Stimulated activated CD8-positive, alpha-beta memory T cell treated with anti-CD3 and anti-CD28 coated beads, Interleukin-7, amount 100 ng/mL, for 4 hours (primary cell): ENCODE results near the gene ARAP2.
"Not testable (repeated sequence)": the region's sequence is repeated elsewhere in the genome, so short reads cannot be mapped to it uniquely, and the experiment has no call there.

Experiments used
- DNase-seq, 2 donors: peaks; one replicate each; pipeline ENCODE4 v3.0.0-alpha.2; 2020; ENCODE audit warnings: low read depth in 2 of 2

Gene ARAP2

GRCh38 chr4:36183665-36184393 lies 60.5 kb downstream of the ARAP2 start:
- no peak for DNase-seq

DNA sequence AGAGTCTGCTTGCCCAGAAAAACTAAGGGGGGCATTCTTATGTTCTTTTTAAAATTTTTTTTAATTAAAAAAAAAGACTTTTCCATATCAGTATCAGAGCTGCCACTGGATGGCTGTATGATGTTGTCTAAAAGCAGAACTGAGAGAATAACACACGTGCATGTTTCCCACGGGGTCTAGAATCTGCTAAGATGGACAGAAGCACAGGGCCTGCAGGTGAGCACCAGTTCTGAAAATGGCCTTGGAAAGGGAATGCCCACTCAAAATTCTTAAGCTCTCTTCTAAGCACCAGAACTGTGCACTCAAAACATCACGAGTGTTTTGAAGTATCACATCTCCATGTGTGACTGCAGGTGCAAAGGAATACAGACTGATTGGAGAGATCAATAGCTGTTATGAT lies 61.1 kb downstream of the ARAP2 start:
- DNase-seq, result no peak

GRCh38 chr4:36182315-36182714 lies 62.0 kb downstream of the ARAP2 start:
- DNase-seq, result not testable (repeated sequence)

DNA sequence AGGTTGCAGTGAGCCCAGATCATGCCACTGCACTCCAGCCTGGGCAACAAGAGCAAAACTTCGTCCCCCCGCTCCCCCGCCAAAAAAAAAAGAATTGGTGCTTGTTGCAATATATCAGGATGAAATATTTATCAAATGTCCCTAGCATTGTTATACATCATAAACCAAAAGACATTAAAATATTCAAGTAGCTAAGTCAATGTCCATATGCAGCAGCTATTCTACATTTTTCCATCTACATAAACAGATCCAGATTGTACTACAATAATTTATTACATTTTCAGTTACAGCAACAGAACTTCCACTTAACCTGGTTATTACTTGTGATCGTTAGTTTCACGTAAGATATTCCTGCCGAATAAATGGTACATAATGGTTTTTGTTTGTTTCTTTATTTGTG lies 64.1 kb downstream of the ARAP2 start:
- DNase-seq, result no peak

GRCh38 chr4:36178484-36178883 lies 65.8 kb downstream of the ARAP2 start:
- DNase-seq, result no peak

DNA sequence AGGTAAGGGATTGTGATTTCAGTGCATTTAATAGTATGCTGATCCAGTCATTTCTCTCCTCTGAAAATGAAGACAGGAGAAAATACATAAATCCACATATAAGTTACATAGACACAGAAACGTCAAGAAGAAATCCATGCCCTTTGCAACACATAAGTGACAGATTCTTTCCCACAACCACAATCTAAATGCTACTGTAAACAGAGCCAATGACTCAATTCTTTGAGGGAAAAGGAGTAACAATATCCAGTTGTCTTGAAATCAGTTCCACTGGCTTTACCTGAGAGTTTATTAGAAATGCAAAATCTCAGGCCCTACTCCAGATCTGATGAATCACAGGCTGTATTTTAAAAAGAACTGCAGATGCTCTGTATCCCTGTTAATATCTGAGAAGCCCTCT lies 66.4 kb downstream of the ARAP2 start:
- no peak for DNase-seq

GRCh38 chr4:36174570-36174969 lies 69.7 kb downstream of the ARAP2 start:
- no peak for DNase-seq

DNA sequence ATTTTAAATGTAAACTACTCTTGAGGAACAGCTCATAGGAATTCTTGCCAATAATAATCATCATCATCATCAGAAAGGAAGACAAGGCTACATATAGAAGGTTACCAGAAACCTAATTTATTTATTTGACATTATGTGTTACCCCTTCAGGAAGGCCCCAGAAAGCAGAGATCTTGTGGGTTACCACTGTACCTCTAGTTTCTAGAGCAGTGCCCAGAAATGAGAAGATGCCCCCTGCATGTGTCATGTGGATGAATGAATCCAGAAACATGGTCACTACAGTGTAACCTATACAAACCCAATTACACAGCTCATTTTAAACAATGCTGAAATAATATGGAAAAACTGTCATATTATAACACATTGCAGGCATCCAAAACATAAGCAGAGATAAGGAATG lies 70.4 kb downstream of the ARAP2 start:
- no peak for DNase-seq

- DNase-seq, result no peak
These were observed 71.7 kb downstream of the ARAP2 start for GRCh38 chr4:36172656-36173055.

GRCh38 chr4:36168127-36168878 lies 76.0 kb downstream of the ARAP2 start:
- no peak for DNase-seq

GRCh38 chr4:36165631-36166005 lies 78.7 kb downstream of the ARAP2 start:
- no peak for DNase-seq

DNA sequence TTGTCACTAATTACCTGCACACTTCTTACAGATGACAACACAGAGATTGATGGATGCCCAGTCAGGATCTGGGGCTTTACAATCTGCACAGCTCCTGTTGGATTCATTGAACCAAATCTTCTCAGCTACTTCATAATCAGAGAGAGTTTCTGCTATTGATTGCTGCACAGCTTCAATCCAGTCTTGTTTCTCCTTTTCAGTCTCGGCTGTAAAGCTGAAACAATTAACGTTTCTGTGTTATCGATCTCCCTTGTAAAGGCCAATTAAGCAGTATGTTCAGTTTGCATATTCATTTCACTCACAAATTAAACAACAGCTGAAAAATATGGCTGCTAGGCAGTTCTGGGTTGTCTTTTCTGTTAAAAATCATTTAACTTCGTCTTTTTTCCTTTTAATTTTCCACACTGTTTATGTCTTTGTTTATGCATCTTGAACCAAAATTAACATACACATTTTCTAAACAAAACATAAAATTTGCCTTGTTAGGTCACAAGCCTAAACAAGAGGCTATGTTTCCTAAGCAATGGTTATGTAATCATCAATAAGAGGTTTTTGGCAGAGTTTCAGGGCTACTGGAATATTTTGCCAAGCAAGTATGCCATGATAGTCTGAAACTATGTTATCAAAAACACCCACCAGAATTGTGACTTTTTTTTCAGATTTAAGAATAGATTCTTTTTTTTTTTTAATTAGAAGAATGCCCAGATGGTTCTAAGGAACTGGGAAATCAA lies 79.2 kb downstream of the ARAP2 start:
- no peak for DNase-seq

DNA sequence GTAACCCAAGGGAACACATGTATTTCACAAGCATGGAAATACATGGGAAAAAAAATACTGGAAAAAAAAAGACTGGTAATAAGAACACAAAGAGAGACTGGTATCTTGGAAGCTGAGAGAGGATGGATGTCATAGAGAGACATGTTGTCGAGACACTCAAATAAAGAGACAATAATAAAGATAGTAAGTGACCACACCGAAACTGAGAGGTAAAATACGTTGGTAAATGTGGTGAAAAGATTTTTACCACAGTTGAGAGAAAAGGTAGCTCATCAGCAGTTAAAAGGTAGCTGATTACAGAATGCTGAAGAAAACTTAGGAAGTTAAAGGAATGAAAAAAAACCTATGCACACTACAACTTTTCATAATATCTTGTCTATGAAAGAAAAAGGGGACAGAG lies 81.1 kb downstream of the ARAP2 start:
- DNase-seq, result no peak

- no peak for DNase-seq
These were observed 85.1 kb downstream of the ARAP2 start for GRCh38 chr4:36159208-36159607.

- no peak for DNase-seq
These were observed 91.6 kb downstream of the ARAP2 start for GRCh38 chr4:36152735-36153134.

DNA sequence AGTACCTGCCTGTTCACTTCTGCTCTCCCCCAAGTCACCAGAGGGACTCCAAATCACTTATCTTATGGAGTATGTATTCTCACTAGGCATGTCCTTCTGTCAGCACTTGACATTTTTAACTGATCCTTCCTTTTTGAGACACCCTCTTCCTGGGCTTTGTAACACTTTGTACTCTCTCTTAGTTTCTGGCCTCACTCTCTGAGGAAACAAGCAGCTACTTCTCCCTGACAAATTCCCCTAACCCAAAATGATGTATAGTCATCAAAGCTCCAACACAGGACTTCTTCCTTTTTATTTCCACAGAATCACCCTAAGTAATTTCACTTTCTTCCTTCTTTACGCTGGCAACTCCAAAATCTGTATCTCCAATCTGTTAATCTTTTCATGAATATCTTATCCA lies 101.8 kb downstream of the ARAP2 start:
- no peak for DNase-seq

GRCh38 chr4:36141186-36141585 lies 103.1 kb downstream of the ARAP2 start:
- no peak for DNase-seq

- no peak for DNase-seq
These were observed 103.9 kb downstream of the ARAP2 start for GRCh38 chr4:36140421-36140820.

DNA sequence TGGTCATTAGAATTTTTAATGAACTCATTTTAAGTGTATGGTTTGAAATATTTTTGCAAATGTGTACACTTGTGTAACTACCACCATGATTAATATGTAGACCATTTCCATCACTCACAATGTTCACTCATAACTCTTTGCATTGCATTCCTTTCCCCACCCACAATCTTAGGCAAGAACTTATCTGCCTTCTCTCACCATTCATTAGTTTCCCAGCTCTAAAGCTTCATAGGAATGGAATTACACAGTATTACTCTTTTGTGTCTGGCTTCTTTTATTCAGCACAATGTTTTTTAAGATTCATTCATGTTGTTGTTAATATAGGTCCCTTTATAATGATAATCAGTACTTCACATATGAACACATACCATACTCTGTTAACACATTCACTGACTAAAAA lies 106.1 kb downstream of the ARAP2 start:
- DNase-seq, result no peak

DNA sequence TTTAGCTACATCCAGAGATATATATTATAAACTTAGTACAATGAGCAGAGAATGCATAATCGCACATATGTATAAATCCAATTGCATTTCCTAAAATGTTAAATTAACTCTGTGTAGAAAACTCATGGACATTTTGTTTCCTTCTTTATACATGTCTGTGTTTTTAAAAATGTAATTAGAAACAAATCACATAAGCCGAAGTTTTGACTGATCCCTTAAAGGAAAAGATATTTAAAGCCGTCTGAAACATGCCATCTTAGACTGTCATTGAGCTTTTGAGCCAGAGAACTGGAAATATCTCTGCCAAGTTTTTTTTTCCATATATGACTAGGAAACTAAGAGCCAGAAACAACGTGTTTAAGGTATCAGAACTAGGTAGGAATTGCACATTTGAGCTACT lies 107.0 kb downstream of the ARAP2 start:
- DNase-seq, result no peak

GRCh38 chr4:36133658-36134057 lies 110.7 kb downstream of the ARAP2 start:
- DNase-seq, result no peak

GRCh38 chr4:36133086-36133485 lies 111.2 kb downstream of the ARAP2 start:
- no peak for DNase-seq

- no peak for DNase-seq
These were observed 113.7 kb downstream of the ARAP2 start for GRCh38 chr4:36130641-36131040.
